C4-2B (cell line): Measurements from ENCODE around the gene OR1M1.

ENCODE experiments used
- H3K27ac ChIP-seq: fragments of 450-650 bp; 2 replicates; pipeline ENCODE4 v1.5.1; 2017
- ZFX ChIP-seq: fragments of 450-650 bp; IDR thresholded peaks from 2 replicates; pipeline ENCODE4 v1.6.1; 2017
- TF ChIP-seq, protein P1 (sequence below): fragments of 450-650 bp; conservative IDR thresholded peaks from 2 replicates; pipeline ENCODE4 v1.5.1; 2017; ENCODE audit warnings: mild to moderate bottlenecking

The OR1M1 gene

DNA sequence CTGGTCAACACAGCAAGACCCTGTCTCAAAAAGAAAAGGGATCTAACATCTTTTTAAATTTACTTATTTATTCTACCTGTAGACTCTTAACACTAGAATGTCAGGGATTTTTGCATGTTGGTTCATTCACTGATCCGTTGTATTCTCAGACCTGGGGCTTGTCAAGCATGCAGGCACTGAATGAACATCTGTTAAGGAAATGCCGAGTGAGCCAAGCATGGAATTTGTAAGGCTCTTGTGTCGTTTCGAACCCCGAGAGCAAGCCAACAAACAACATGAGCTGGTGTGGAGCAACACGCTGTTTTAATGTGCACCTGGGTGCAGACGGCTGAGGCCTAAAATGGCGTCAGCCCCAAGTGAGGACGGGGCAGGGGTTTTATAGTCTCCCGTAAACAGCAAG lies 10.0 kb upstream of the OR1M1 start:
- no peak overlapping the region for H3K27ac ChIP-seq
- TF ChIP-seq ZFX: no peak
- TF ChIP-seq, protein P1, sequence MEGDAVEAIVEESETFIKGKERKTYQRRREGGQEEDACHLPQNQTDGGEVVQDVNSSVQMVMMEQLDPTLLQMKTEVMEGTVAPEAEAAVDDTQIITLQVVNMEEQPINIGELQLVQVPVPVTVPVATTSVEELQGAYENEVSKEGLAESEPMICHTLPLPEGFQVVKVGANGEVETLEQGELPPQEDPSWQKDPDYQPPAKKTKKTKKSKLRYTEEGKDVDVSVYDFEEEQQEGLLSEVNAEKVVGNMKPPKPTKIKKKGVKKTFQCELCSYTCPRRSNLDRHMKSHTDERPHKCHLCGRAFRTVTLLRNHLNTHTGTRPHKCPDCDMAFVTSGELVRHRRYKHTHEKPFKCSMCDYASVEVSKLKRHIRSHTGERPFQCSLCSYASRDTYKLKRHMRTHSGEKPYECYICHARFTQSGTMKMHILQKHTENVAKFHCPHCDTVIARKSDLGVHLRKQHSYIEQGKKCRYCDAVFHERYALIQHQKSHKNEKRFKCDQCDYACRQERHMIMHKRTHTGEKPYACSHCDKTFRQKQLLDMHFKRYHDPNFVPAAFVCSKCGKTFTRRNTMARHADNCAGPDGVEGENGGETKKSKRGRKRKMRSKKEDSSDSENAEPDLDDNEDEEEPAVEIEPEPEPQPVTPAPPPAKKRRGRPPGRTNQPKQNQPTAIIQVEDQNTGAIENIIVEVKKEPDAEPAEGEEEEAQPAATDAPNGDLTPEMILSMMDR: no peak

DNA sequence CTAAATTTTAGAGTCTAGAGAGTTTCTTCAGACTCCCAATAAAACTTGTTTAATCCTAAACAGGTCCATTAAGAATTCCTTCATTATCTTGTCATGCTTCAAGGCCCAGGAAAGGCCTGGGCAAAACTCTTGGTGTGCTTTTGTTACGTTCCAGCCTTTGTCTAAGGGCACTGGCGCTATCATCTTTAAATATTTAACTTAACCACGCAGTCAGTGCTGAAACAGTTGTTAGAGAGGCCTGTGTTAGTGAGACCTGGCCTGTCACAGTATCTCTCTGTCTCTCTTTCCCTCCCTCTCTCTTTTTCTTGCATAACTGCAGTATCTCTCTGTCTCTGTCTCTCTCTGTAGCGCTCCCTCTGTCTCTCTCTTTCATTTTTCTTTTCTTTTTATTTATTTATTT lies 8.2 kb upstream of the OR1M1 start:
- no peak overlapping the region for H3K27ac ChIP-seq

DNA sequence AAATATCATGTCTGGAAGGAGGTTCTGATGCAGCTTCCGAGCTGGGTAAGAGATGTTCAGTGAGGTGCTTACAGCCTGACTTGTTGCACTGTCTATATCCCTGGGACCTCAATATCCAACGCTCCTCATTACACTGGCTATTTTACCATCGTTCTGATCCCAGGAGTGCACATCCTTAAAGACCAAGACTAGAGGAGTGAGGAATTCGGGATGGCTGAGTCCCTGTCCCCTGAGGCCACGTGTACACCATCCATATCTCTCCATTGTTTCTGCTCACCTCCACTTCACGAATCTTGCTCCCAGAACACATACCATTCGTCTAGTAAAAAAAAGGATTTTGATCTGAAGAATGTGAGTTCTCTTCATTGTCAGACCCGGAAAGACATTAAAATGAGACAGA lies 20.5 kb downstream of the OR1M1 start, which contains the start of gene OR7G2:
Gene OR7G2, minus strand, starts transcription at position 101 of the 400 bp plus-strand sequence. CDS start 4,232 bp downstream, outside the sequence.
- TF ChIP-seq, protein P1: no peak
- no peak for TF ChIP-seq ZFX
- H3K27ac ChIP-seq: no peak within 1 kb of the TSS

More for the DNA sequence above, 8.2 kb upstream of the OR1M1 start:
- no peak for TF ChIP-seq ZFX
- TF ChIP-seq, protein P1: no peak

DNA sequence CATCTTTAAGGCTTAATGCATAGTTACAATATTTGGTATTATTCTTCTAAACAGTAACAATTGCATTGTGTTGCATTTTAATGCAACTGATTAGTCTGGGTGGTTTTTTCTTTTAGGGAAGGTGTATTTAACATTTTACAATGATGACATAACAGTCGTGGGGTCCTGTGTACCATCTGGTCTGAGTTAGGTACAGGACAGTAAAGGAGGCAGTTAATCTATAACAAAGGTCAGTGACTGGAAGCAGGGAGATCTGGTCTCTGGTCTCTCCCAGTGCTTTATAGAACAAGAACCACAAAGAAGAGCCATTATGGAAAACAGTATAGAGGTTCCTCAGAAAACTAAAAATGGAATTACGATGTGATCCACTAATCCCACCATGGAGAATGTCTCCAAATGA lies 23.1 kb downstream of the OR1M1 start:
- H3K27ac ChIP-seq: no peak overlapping the region
- TF ChIP-seq ZFX: no peak
- TF ChIP-seq, protein P1: no peak

DNA sequence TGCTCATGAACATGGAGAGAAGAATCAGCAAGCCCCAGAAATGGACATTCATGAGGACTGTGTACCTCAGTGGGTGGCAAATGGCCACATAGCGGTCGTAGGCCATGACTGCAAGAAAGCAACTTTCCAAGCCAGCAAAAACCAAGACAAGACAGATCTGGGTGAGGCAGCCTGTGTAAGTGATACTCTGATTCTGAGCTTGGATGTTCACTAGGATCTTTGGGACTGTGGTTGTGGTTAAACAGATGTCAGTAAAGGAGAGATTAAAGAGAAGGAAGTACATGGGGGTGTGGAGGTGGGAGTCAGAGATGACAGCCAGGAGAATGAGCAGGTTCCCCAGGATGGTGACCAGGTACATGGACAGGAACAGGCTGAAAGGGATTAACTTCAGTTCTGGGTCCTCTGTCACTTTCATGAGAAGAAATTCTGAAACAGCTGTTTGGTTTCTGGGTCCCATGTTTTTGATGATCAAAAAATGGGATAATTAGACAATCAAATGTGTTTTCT lies 28.5 kb downstream of the OR1M1 start, which contains the start of gene OR7G1:
Gene OR7G1, minus strand, starts transcription at position 457 of the 507 bp plus-strand sequence. Its CDS starts 0 bp downstream, at position 457.
- no peak within 1 kb of the TSS for H3K27ac ChIP-seq
- TF ChIP-seq ZFX: no peak
- TF ChIP-seq, protein P1: no peak

DNA sequence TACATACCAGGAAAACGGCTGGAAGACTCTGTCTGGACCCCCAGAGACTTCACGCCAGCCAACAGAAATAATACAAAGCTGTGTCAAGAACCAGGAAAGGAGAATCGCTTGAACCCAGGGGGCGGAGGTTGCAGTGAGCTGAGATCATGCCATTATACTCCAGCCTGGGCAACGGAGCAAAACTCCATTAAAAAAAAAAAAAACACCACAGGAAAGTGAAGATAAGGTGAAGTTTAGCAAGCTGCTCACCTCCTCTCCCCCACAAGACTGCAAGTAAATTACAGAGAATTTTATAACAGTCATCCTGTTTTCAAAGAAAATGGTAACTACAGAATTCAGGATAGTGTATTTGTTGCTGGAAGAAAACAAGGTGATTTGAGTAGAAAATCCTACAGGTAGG lies 29.7 kb downstream of the OR1M1 start:
- no peak for TF ChIP-seq ZFX
- TF ChIP-seq, protein P1: no peak
- H3K27ac ChIP-seq: no peak overlapping the region

DNA sequence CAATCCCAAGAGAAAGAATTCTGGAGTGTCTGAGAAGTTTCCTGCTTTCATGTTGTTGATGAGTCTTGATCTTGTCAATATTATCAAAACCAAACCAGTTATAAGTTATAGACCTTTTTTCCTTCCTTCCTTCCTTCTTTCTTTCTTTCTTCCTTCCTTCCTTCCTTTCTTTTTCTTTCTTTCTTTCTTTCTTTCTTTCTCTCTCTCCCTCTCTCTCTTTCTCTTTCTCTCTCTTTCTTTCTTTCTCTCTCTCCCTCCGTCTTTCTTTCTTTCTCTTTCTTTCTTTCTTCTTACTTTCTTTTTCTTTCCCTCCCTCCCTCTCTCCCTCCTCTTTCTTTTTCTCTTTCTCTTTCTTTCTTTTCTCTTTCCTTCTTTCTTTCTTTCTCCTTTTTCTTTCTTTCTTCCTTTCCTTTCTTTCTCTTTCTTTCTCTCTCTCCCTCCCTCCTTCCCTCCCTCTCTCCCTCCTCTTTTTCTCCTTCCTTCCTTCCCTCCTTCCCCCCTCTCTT lies 40.1 kb downstream of the OR1M1 start, which contains the start of gene OR7G3:
Gene OR7G3, minus strand, starts transcription at position 51 of the 506 bp plus-strand sequence. Its CDS starts 0 bp downstream, at position 51.
- TF ChIP-seq, protein P1: no peak
- TF ChIP-seq ZFX: no peak

More for the DNA sequence above, 40.1 kb downstream of the OR1M1 start, which contains the start of gene OR7G3:
- H3K27ac ChIP-seq: no peak within 1 kb of the TSS
